GM12878 (cell line): ENCODE data around the gene LCE1C. TPM values are rescaled to one million over a fixed set of nuclear protein-coding genes. Genes with fewer than 3 reads are reported as not detected.

Experiments
- ATAC-seq: fragments of 200-7000 bp; cut with Tn5 transposase; 3 replicates; pipeline ENCODE4 v1.9.1; 2020; ENCODE audit warnings: mild to moderate bottlenecking, moderate library complexity
- BruUV-seq: library from RNA; stranded (reverse); fragments of 400-500 nt; replicated peaks from 2 replicates; lab custom pipeline; 2021; lab: Mats Ljungman, UMichigan
- CTCF ChIA-PET: fragments of 300-600 bp; sonication (Branson Sonifier 250); formaldehyde crosslinking; extraction: SDS; loops from one replicate; lab custom pipeline; 2021; ENCODE audit warnings: inconsistent platforms; lab: Yijun Ruan, JAX
- POLR2A ChIA-PET: fragments of 350-600 bp; formaldehyde crosslinking; extraction: SDS; loops from one replicate; lab custom pipeline; 2021; ENCODE audit warnings: inconsistent platforms; lab: Charles Lee
- RAD21 ChIA-PET: fragments of 300-600 bp; sonication (Branson Sonifier 250); formaldehyde crosslinking; loops from one replicate; lab custom pipeline; 2023; ENCODE audit warnings: antibody characterized with exemption; ENCODE audit not compliant: unreplicated experiment; lab: Charles Lee
- SMC1A ChIA-PET: fragments of 300-600 bp; sonication (Branson Sonifier 250); formaldehyde crosslinking; loops from one replicate; lab custom pipeline; 2023; ENCODE audit not compliant: unreplicated experiment, uncharacterized antibody; lab: Charles Lee
- DNase-seq: peaks from one replicate; pipeline ENCODE4 v3.0.0-alpha.2; 2011; ENCODE audit warnings: low read depth, low spot score
- FAIRE-seq: peaks from 3 replicates; lab custom pipeline; 2011; peaks lifted over from hg19 to GRCh38; lab: Jason Lieb, UNC
- H2AFZ ChIP-seq: 2 replicates; pipeline ENCODE4 v1.6.0; 2011; ENCODE audit warnings: low read depth, low read length, control low read depth; ENCODE audit not compliant: control insufficient read depth
- H3K27ac ChIP-seq: 2 replicates; pipeline ENCODE4 v1.5.1; 2011; ENCODE audit warnings: control low read depth; ENCODE audit not compliant: control insufficient read depth, insufficient read depth
- H3K27me3 ChIP-seq, 2 experiments: replicated peaks in 1 of 2; 2 replicates each; pipeline versions ENCODE4 v1.6.0 to v1.6.1; 2011; ENCODE audit warnings: low read length in 1 of 2; ENCODE audit not compliant: control insufficient read depth in 2 of 2, insufficient read depth in 2 of 2
- H3K36me3 ChIP-seq, 2 experiments: 2 replicates each; pipeline ENCODE4 v1.5.1; 2011; ENCODE audit warnings: low read length in 1 of 2; ENCODE audit not compliant: control insufficient read depth in 2 of 2, insufficient read depth in 2 of 2
- H3K4me1 ChIP-seq: 2 replicates; pipeline ENCODE4 v1.6.1; 2011; ENCODE audit warnings: mild to moderate bottlenecking, low read length, moderate library complexity, mixed read lengths; ENCODE audit not compliant: control insufficient read depth, insufficient read depth
- H3K4me2 ChIP-seq: 2 replicates; pipeline ENCODE4 v1.6.0; 2011; ENCODE audit warnings: control low read depth; ENCODE audit not compliant: control insufficient read depth, insufficient read depth
- H3K4me3 ChIP-seq: fragments of 200-600 bp; sonication (generic); 2 replicates; pipeline ENCODE4 v1.5.1; 2016
- H3K79me2 ChIP-seq: 2 replicates; pipeline ENCODE4 v1.6.0; 2011; ENCODE audit warnings: low read length; ENCODE audit not compliant: control insufficient read depth, insufficient read depth
- H3K9ac ChIP-seq: 2 replicates; pipeline ENCODE4 v1.8.0; 2011; ENCODE audit warnings: low read length, control low read depth, mixed read lengths; ENCODE audit not compliant: control insufficient read depth, insufficient read depth
- H3K9me3 ChIP-seq: replicated peaks from 3 replicates; pipeline ENCODE4 v1.5.1; 2011; ENCODE audit warnings: mild to moderate bottlenecking, low read length; ENCODE audit not compliant: control insufficient read depth, insufficient read depth
- H4K20me1 ChIP-seq: 2 replicates; pipeline ENCODE4 v1.6.0; 2011; ENCODE audit not compliant: control insufficient read depth, insufficient read depth
- HDAC2 ChIP-seq: fragments of 200-600 bp; sonication (generic); IDR thresholded peaks from 2 replicates; pipeline ENCODE4 v1.6.1; 2017
- MEF2A ChIP-seq: IDR thresholded peaks from 2 replicates; pipeline ENCODE4 v1.6.1; 2011; ENCODE audit warnings: low read depth, mild to moderate bottlenecking, low read length, moderate library complexity; ENCODE audit not compliant: insufficient read depth
- MXI1 ChIP-seq: fragments of 150-350 bp; IDR thresholded peaks from 2 replicates; pipeline ENCODE4 v1.6.1; 2011; ENCODE audit warnings: low read depth, mild to moderate bottlenecking, inconsistent platforms, low read length, improper control_type of control experiment
- STAT1 ChIP-seq: fragments of 450-650 bp; conservative IDR thresholded peaks from 2 replicates; pipeline ENCODE4 v1.6.1; 2014; ENCODE audit warnings: antibody characterized with exemption, mild to moderate bottlenecking
- USF2 ChIP-seq: IDR thresholded peaks from 2 replicates; pipeline ENCODE4 v1.6.1; 2011; ENCODE audit warnings: low read depth, low read length, improper control_type of control experiment, borderline replicate concordance
- whole genome bisulfite sequencing: methylation state at CpG from one replicate; pipeline ENCODE4 v1.1.6; 2016; ENCODE audit warnings: low lambda C conversion rate; ENCODE audit not compliant: insufficient replicate concordance, insufficient coverage; ENCODE audit errors: missing lambda C conversion rate; 5-methylcytosine and 5-hydroxymethylcytosine counted together
- in situ Hi-C: fragments of 300-500 bp; cut with MboI; formaldehyde crosslinking; loops from 9 replicates; pipeline ENCODE4 v1.14.3; 2018; ENCODE audit warnings: mixed read lengths
- intact Hi-C: fragments of 100-400 bp; cut with micrococcal nuclease; formaldehyde crosslinking; loops from one replicate; pipeline ENCODE4 v1.14.2; 2022; ENCODE audit not compliant: unreplicated experiment
- polyA plus RNA-seq, 11 experiments: library from polyadenylated mRNA; depleted of rRNA in 4 of 11; unstranded in 6 of 11; stranded (reverse) in 5 of 11; fragments of >200 nt; fragmentation: Nextera tagmentation in 4 of 11; fragmentation: Illumina TruSeq in 1 of 11; extraction: Ambion mirVana in 4 of 11; extraction: Trizol in 1 of 11; gene quantifications; 1 replicate in 1 of 11; 2 replicates in 10 of 11; pipeline versions ENCODE4 v1.2.1 to v1.2.3, GENCODE V29; 2011 to 2016; ENCODE audit warnings: inconsistent platforms in 2 of 11, missing spikeins in 2 of 11, low read depth in 1 of 11
- total RNA-seq, 4 experiments: library from RNA; depleted of rRNA in 3 of 4; stranded (reverse); fragments of >200 nt in 3 of 4; fragmentation: Illumina TruSeq in 1 of 4; extraction: Trizol in 1 of 4; gene quantifications; 2 replicates each; pipeline versions ENCODE4 v1.2.1 to v1.2.3, GENCODE V29; 2013 to 2021
- TF ChIP-seq, protein P1 (sequence below): IDR thresholded peaks from 2 replicates; pipeline ENCODE4 v1.6.1; 2012; ENCODE audit warnings: low read depth, low read length, improper control_type of control experiment

Gene LCE1C
- total and polyA plus RNA-seq, 10 of the 15 experiments (the other 5 are each of a cell fraction or from before 2014, with no cell fraction given) = 0.15 to 4.1 (median 1.4) TPM; not detected in 4

DNA sequence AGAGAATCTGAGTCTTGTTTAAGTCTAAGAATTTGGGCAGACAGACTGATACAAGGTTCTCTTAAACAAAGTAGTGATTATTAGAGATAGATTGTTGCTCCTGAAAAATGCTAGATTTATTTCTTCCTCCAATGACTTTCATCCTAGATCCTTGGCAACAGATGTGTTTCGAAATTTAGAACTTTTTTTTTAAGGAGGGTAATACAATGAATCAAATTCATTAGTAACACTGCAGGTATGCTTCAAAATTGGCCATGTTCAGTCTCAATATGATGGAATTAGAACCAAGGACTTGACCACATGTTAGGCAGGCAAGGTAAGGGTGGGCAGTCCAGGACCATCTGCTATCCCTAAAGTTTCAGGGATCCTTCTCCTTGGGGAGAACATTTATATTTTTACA, 36.0 kb downstream of the LCE1C start:
- Histone ChIP-seq H3K9me3 (no peaks in the 10 kb centered on the region), H2AFZ (no peak overlapping the region), H4K20me1 (no peaks in the 10 kb centered on the region), H3K9ac (no peak overlapping the region), H3K79me2 (no peaks in the 10 kb centered on the region), H3K4me1 (no peaks in the 10 kb centered on the region)
- no peak for FAIRE-seq
- ChIA-PET SMC1A (no interaction called here), CTCF (no interaction called here)
- TF ChIP-seq USF2 (no peak), HDAC2 (no peak), MEF2A (no peak), STAT1 (no peak), MXI1 (no peak)
- TF ChIP-seq, protein P1, sequence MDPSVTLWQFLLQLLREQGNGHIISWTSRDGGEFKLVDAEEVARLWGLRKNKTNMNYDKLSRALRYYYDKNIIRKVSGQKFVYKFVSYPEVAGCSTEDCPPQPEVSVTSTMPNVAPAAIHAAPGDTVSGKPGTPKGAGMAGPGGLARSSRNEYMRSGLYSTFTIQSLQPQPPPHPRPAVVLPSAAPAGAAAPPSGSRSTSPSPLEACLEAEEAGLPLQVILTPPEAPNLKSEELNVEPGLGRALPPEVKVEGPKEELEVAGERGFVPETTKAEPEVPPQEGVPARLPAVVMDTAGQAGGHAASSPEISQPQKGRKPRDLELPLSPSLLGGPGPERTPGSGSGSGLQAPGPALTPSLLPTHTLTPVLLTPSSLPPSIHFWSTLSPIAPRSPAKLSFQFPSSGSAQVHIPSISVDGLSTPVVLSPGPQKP = no peak
- TF ChIP-seq, all 136 proteins: peak for 0
- 0% methylated on average over 1 of the region's 1 CpG for WGBS
- intact Hi-C loops = no loop called here
- POLR2A ChIA-PET = no interaction called here
- in situ Hi-C loops = no loop called here
- no peak for ATAC-seq
- Histone ChIP-seq H3K27ac (no peak overlapping the region), H3K4me3 (no peak overlapping the region), H3K27me3 (no peaks in the 10 kb centered on the region; a peak in 1 of 4 replicates), H3K4me2 (no peak overlapping the region), H3K36me3 (no peaks in the 10 kb centered on the region)
- DNase-seq = no peak
- RAD21 ChIA-PET = no interaction called here
- BruUV-seq = no TSS peak
